ENCODE data around the gene MST1R.

MST1R gene

DNA sequence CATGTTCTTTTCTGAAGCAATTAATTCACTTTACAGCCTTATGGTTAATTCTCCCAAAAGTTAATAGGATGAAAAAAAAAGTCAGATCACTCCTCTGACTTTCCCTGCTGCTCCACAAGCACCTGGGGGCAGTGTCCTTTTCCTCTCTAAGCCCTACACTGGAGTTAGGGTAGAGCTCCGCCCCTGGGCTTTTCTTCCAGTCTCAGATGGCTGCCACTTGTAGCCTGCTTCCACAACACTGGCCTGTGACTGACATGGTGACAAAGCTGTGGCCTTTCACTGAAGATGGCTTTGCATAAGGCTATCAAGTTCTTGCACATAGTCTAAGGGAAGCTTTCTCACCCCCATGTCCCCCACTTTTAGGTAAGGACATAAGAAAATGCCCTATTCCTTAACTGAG is 27.2 kb upstream of the MST1R start:
- DNase-seq (ENCODE audit: low spot score) = no peak
- in situ Hi-C loops (cut with MboI; ENCODE audit: low sequenced_read_pairs, unreplicated experiment) = no loop called here

DNA sequence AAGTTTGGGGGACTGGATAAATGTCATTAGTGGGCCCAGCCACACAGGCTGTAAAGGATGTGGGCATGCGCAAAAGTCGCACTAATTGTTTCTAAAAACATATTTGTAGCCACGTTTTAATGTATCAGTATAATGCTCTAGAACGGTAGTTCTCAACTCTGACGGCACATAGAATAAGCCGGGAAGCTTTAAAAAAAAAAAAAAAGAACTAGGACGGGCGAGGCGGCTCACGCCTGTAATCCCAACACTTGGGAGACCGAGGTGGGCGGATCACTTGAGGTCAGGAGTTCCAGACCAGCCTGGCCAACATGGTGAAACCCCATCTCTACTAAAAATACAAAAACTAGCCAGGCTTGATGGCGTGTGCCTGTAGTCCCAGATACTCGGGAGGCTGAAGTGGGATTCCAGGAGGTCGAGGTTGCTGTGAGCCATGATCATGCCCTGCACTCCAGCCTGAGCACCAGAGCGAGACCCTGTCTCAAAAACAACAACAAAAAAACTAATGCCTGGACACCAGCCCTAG is 26.6 kb upstream of the MST1R start:
- TF ChIP-seq, protein P1, sequence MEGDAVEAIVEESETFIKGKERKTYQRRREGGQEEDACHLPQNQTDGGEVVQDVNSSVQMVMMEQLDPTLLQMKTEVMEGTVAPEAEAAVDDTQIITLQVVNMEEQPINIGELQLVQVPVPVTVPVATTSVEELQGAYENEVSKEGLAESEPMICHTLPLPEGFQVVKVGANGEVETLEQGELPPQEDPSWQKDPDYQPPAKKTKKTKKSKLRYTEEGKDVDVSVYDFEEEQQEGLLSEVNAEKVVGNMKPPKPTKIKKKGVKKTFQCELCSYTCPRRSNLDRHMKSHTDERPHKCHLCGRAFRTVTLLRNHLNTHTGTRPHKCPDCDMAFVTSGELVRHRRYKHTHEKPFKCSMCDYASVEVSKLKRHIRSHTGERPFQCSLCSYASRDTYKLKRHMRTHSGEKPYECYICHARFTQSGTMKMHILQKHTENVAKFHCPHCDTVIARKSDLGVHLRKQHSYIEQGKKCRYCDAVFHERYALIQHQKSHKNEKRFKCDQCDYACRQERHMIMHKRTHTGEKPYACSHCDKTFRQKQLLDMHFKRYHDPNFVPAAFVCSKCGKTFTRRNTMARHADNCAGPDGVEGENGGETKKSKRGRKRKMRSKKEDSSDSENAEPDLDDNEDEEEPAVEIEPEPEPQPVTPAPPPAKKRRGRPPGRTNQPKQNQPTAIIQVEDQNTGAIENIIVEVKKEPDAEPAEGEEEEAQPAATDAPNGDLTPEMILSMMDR (IDR thresholded peaks at IDR 0.05; ENCODE audit: borderline replicate concordance, control extremely low read depth, extremely low read depth, insufficient read depth, missing control alignments) = no peak
- no peak for DNase-seq (ENCODE audit: low spot score)
- in situ Hi-C loops (cut with MboI; ENCODE audit: low sequenced_read_pairs, unreplicated experiment) = no loop called here

More for the DNA sequence above, 27.2 kb upstream of the MST1R start:
- TF ChIP-seq, protein P1 (IDR thresholded peaks at IDR 0.05; ENCODE audit: borderline replicate concordance, control extremely low read depth, extremely low read depth, insufficient read depth, missing control alignments) = no peak

DNA sequence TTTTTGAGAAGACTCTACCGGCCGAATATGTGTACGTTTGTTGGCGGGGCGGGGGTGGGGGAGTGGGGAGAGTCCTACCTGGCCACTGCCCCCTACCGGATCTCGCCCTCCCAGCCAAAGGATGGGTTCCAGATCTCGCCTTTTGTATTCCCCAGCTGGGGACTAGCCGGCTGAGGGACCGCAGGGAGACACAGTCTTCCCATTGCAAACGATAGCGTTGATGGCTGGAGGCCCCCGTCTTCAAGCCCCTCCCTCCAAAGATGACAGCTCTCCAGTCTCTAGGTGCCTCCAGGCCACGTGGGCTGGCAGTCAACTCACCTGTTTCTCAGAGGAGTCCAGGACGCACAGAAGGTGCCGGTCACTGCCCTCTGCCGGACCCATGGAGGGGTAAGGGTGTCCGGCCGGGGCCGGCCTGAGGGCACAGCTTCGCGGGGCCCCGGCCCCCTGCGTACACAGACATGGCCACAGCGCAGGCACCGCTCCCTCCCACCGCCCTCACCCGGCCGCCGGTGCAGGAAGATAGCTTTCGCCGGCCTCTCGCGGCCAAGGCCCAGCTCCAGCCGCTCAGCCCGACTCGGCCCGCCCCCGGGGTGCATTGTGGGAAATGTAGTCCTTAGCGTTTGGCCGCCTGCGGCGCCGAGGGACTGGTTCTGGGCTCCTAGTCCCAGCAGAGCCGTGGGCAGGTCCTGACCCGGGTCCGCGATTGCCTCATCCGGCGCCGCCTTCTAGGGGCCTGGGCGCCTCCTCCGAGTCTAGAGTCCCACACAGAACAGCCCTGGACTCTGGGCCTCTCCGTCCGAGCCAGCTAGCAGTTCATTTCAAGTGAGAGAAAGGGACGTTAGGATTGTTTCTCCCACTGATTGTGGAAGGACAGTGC is 25.9 kb upstream of the MST1R start, which contains the start of gene MON1A:
TSS of gene MON1A (minus strand) at position 521 of the 877 bp plus-strand sequence. CDS start 16,465 bp downstream, outside the sequence.
- TF ChIP-seq, protein P1 (IDR thresholded peaks at IDR 0.05; ENCODE audit: borderline replicate concordance, control extremely low read depth, extremely low read depth, insufficient read depth, missing control alignments) = peak; percentile 26
- in situ Hi-C loops (cut with MboI; ENCODE audit: low sequenced_read_pairs, unreplicated experiment) = no loop called here
- DNase-seq (ENCODE audit: low spot score) = peak; percentile 93

DNA sequence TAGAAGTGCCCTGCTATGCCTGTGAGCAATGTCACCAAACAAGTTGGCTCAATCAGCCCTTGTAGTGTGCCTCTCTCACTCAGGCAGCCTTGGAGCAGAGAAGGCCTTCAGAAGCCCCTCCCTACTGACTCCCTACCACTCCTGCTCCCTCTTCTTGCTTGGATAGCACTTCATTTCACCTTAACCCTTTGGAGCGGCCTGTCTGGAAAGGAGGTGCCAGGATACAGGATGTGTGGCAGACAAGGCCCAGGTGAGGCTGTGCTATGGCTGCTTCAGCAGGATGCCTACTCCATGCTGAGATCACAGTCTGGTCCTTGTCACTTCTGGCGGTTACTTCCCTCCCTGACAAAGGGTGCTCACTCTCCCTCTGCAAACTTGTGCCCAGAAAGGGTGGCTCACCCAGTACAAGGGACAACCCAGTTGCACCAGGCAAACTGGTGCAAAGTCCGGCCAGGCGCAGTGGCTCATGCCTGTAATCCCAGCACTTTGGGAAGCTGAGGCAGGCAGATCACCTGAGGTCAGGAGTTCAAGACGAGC is 24.9 kb upstream of the MST1R start:
- no peak for DNase-seq (ENCODE audit: low spot score)
- TF ChIP-seq, protein P1 (IDR thresholded peaks at IDR 0.05; ENCODE audit: borderline replicate concordance, control extremely low read depth, extremely low read depth, insufficient read depth, missing control alignments) = no peak
- in situ Hi-C loops (cut with MboI; ENCODE audit: low sequenced_read_pairs, unreplicated experiment) = no loop called here

DNA sequence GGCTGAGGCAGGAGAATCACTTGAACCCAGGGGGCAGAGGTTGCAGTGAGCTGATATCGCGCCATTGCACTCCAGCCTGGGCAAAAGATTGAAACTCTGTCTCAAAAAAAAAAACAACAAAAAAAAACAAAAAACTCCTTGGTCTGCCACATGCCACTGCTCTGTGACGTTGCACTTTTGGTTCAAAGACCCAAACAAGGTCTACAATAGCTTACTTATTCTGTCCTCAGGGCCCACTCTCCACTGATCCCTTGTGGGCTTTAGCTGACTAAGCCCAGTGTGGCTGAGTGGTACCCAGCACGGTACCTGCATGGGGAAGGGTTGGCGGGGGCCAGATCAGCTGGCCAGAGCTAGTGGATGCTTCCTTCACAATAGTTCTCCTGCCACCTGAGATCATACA is 24.1 kb upstream of the MST1R start:
- TF ChIP-seq, protein P1 (IDR thresholded peaks at IDR 0.05; ENCODE audit: borderline replicate concordance, control extremely low read depth, extremely low read depth, insufficient read depth, missing control alignments) = no peak
- DNase-seq (ENCODE audit: low spot score) = no peak
- in situ Hi-C loops (cut with MboI; ENCODE audit: low sequenced_read_pairs, unreplicated experiment) = no loop called here

DNA sequence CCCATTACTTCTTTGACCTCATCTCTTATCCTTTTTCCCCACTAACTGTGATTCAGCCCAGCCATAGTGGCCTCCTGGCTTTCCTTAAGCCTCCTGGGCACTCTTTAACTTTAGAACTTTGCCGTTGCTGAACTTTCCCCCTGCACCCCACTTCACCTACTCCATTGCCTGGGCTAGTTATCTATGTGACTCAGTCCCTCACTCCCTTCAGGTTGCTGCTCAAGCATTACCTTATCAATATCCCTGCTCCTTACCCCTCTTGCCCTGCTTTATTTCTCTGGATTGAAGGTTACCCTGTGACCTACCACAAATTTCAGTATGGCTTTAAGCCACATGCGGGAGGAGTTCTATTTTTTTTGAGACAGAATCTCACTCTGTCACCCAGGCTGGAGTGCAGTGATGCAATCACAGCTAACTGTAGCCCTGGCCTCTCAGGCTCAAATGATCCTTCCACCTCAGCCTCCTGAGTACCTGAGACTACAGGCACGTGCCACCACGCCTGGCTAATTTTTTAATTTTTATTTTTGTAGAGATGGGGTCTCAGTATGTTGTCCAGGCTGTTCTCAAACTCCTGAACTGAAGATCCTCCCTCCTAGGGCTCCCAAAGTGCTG is 22.6 kb upstream of the MST1R start:
- in situ Hi-C loops (cut with MboI; ENCODE audit: low sequenced_read_pairs, unreplicated experiment) = no loop called here
- DNase-seq (ENCODE audit: low spot score) = no peak
- TF ChIP-seq, protein P1 (IDR thresholded peaks at IDR 0.05; ENCODE audit: borderline replicate concordance, control extremely low read depth, extremely low read depth, insufficient read depth, missing control alignments) = no peak

Measured in GM13976 (cell line).